ENCODE data around the gene MYL12A. TPM values are rescaled to one million over a fixed set of nuclear protein-coding genes. Genes with fewer than 3 reads are reported as not detected.
A peak's percentile ranks its signal among the peaks of the same experiment; 100 is the strongest.

MYL12A gene
- total and polyA plus RNA-seq, 2 of the 13 experiments (the other 11 are each of a cell fraction or from before 2014, with no cell fraction given) = 261 to 277 TPM

- TF ChIP-seq ATF7 (IDR thresholded peaks at IDR 0.05) (peak; percentile 64), ATF7 (CRISPR knock-in tag; IDR thresholded peaks at IDR 0.05) (peak; percentile 76; the same call in 1 of the 2 replicates), ZHX1 (CRISPR knock-in tag; IDR thresholded peaks at IDR 0.05; ENCODE audit: low read depth) (no peak), ZFY (CRISPR knock-in tag; IDR thresholded peaks at IDR 0.05) (no peak), KMT2A (CRISPR knock-in tag; IDR thresholded peaks at IDR 0.05) (peak; percentile 46; the same call in 1 of the 2 replicates), ZNF253 (CRISPR knock-in tag; IDR thresholded peaks at IDR 0.05; ENCODE audit: borderline replicate concordance) (no peak), IRF1 (CRISPR knock-in tag; IDR thresholded peaks at IDR 0.05; ENCODE audit: low read depth) (no peak), DNMT3B (CRISPR knock-in tag; conservative IDR thresholded peaks at IDR 0.05) (no peak), NONO (IDR thresholded peaks at IDR 0.05) (no peak), NONO (CRISPR knock-in tag; conservative IDR thresholded peaks at IDR 0.05) (0 out of 2 replicates have a peak, but pooled peaks have one; percentile 29), SMYD3 (CRISPR knock-in tag; IDR thresholded peaks at IDR 0.05) (no peak), FOXO1 (CRISPR knock-in tag; IDR thresholded peaks at IDR 0.05) (peak; percentile 63), SATB2 (CRISPR knock-in tag; IDR thresholded peaks at IDR 0.05) (no peak), SPEN (CRISPR knock-in tag; IDR thresholded peaks at IDR 0.05; ENCODE audit: low read depth) (peak; percentile 14; the same call in 1 of the 2 replicates), ZNF670 (CRISPR knock-in tag; IDR thresholded peaks at IDR 0.05; ENCODE audit: borderline replicate concordance) (no peak), GPN1 (CRISPR knock-in tag; IDR thresholded peaks at IDR 0.05; ENCODE audit: borderline replicate concordance) (no peak), SAP130 (CRISPR knock-in tag; IDR thresholded peaks at IDR 0.05; ENCODE audit: low read depth) (peak; percentile 80), ISL2 (CRISPR knock-in tag; IDR thresholded peaks at IDR 0.05) (peak; percentile 18; the same call in 1 of the 2 replicates), SRSF4 (IDR thresholded peaks at IDR 0.05; ENCODE audit: low read depth, low read length, poor library complexity, severe bottlenecking) (no peak), NPAS2 (CRISPR knock-in tag; IDR thresholded peaks at IDR 0.05; ENCODE audit: borderline replicate concordance) (no peak), TGIF2 (CRISPR knock-in tag; IDR thresholded peaks at IDR 0.05) (no peak), REXO4 (CRISPR knock-in tag; IDR thresholded peaks at IDR 0.05; ENCODE audit: borderline replicate concordance) (no peak), RBAK (CRISPR knock-in tag; IDR thresholded peaks at IDR 0.05) (no peak), SNAPC5 (CRISPR knock-in tag; IDR thresholded peaks at IDR 0.05; ENCODE audit: borderline replicate concordance) (no peak), ZNF816 (CRISPR knock-in tag; IDR thresholded peaks at IDR 0.05; ENCODE audit: borderline replicate concordance) (no peak), ZNF225 (CRISPR knock-in tag; IDR thresholded peaks at IDR 0.05) (no peak)
Measured at GRCh38 chr18:3256693-3257626, 9.4 kb downstream of the MYL12A start (continued).
